Measurements from ENCODE around the gene KCTD2.

DNA sequence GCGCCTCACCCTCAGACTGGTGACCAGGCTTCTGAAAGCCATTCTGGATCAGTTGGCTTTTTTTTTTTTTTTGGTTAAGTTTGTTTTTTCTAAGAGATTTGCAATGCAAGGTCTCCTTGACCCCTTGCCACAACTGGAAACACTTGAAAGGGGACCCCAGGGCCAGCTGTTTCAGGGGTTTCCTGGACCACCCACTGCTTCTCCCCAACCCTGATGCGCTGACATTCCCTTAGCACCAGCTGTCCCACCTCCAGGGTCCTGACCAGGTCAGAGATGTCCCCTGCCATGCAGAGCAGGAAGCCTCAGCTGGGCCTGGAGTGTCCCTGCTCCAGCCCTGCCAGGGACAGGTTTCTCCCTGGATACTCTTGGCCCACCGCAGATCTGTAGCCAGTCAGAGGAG lies 42.7 kb upstream of the KCTD2 start:
- TF ChIP-seq POLR2AphosphoS5 (IDR thresholded peaks at IDR 0.05) (no peak), POLR2A (IDR thresholded peaks at IDR 0.05) (no peak), EP300 (IDR thresholded peaks at IDR 0.05) (no peak)
- TF ChIP-seq, protein P1, sequence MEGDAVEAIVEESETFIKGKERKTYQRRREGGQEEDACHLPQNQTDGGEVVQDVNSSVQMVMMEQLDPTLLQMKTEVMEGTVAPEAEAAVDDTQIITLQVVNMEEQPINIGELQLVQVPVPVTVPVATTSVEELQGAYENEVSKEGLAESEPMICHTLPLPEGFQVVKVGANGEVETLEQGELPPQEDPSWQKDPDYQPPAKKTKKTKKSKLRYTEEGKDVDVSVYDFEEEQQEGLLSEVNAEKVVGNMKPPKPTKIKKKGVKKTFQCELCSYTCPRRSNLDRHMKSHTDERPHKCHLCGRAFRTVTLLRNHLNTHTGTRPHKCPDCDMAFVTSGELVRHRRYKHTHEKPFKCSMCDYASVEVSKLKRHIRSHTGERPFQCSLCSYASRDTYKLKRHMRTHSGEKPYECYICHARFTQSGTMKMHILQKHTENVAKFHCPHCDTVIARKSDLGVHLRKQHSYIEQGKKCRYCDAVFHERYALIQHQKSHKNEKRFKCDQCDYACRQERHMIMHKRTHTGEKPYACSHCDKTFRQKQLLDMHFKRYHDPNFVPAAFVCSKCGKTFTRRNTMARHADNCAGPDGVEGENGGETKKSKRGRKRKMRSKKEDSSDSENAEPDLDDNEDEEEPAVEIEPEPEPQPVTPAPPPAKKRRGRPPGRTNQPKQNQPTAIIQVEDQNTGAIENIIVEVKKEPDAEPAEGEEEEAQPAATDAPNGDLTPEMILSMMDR (IDR thresholded peaks at IDR 0.05), result no peak
